Lower leg skin (tissue), 4 donors: Measurements from ENCODE around the gene PRCD. TPM values are rescaled to one million over a fixed set of nuclear protein-coding genes. Genes with fewer than 3 reads are reported as not detected.

Experiments
- DNase-seq, 2 donors: peaks; one replicate each; pipeline ENCODE4 v3.0.0-alpha.2; 2019; ENCODE audit warnings: low spot score in 2 of 2
- H3K4me3 ChIP-seq: fragments of 200-600 bp; sonication (generic); 2 replicates; pipeline ENCODE4 v1.5.1; 2017; ENCODE audit warnings: mild to moderate bottlenecking, low read depth; ENCODE audit not compliant: poor library complexity, severe bottlenecking
- POLR2A ChIP-seq, 2 donors: fragments of 450-650 bp; IDR thresholded peaks; one replicate each; pipeline ENCODE4 v1.6.1; 2016 to 2017; ENCODE audit warnings: antibody characterized with exemption in 2 of 2, mild to moderate bottlenecking in 1 of 2, moderate library complexity in 1 of 2
- WGBS, 2 donors: methylation state at CpG; one replicate each; pipeline ENCODE4 v1.1.5; 2018; 5-methylcytosine and 5-hydroxymethylcytosine counted together
- intact Hi-C: fragments of 100-400 bp; cut with DNase I; formaldehyde crosslinking; loops from one replicate; pipeline ENCODE4 v1.15.0; 2023; ENCODE audit warnings: low total_unique reads
- total RNA-seq, 4 donors: library from RNA; depleted of rRNA; stranded (reverse); fragments of >200 nt; gene quantifications; one replicate each; pipeline ENCODE4 v1.1.0, GENCODE V29; 2016
- TF ChIP-seq, protein P1 (sequence below), 3 donors: fragments of 450-650 bp; IDR thresholded peaks; one replicate each; pipeline ENCODE4 v1.5.1; 2016; ENCODE audit warnings: antibody characterized with exemption in 3 of 3, mild to moderate bottlenecking in 3 of 3, moderate library complexity in 2 of 3

PRCD gene
- total RNA-seq, 4 donors from 2014 or later, result 0.42 to 7.5 (median 4.0) TPM

DNA sequence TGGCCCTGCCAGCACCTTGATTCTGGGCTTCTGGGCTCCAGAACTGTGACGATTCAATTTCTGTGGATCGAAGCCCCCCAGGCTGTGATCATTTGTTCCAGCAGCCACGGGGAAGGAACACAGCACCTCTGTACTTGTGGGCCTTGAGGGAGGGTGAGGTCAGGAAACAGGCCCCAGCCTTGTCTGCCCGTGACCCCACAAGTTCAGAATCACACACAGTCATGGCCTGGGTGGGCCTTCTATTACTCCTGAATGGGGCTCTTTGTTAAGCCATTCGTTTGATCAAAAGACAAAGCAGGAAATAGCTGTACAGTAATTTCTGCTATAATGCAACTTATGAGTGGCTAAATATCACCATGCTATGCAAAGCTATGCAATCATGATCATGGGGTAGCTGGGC is 35.7 kb downstream of the PRCD start:
- intact Hi-C loops, result no loop called here

DNA sequence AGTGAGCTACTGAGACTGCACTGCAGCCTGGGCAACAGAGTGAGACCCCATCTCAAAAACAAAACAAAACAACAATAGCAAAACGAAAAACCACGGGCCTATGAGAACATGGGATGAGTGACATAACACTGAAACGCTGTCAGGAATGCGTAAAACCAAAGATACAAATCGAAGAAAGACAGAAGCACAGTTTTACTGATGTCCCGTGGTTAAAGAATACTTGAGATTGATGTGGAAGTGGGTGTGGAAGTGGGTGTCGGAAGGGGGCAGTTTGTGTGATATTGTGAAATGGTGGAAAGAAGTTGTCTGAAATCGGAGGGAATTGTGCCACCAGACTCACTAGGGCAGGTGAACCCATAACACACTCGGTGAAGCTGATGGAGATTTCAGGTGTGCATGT is 36.3 kb downstream of the PRCD start:
- no peak overlapping the region for H3K4me3 ChIP-seq
- 83 to 89% methylated on average over 9 of the region's 9 CpGs for WGBS, 2 donors
- no peak for TF ChIP-seq POLR2A (IDR thresholded peaks at IDR 0.05)
- TF ChIP-seq, protein P1, sequence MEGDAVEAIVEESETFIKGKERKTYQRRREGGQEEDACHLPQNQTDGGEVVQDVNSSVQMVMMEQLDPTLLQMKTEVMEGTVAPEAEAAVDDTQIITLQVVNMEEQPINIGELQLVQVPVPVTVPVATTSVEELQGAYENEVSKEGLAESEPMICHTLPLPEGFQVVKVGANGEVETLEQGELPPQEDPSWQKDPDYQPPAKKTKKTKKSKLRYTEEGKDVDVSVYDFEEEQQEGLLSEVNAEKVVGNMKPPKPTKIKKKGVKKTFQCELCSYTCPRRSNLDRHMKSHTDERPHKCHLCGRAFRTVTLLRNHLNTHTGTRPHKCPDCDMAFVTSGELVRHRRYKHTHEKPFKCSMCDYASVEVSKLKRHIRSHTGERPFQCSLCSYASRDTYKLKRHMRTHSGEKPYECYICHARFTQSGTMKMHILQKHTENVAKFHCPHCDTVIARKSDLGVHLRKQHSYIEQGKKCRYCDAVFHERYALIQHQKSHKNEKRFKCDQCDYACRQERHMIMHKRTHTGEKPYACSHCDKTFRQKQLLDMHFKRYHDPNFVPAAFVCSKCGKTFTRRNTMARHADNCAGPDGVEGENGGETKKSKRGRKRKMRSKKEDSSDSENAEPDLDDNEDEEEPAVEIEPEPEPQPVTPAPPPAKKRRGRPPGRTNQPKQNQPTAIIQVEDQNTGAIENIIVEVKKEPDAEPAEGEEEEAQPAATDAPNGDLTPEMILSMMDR (IDR thresholded peaks at IDR 0.05), result no peak
- no peak for DNase-seq
- intact Hi-C loops, result no loop called here

More for the DNA sequence above, 35.7 kb downstream of the PRCD start:
- DNase-seq, result no peak
- WGBS, 2 donors, result 63 to 76% methylated on average over 5 of the region's 5 CpGs
- TF ChIP-seq POLR2A (IDR thresholded peaks at IDR 0.05), result no peak
- TF ChIP-seq, protein P1 (IDR thresholded peaks at IDR 0.05), result no peak
- H3K4me3 ChIP-seq, result no peak overlapping the region

DNA sequence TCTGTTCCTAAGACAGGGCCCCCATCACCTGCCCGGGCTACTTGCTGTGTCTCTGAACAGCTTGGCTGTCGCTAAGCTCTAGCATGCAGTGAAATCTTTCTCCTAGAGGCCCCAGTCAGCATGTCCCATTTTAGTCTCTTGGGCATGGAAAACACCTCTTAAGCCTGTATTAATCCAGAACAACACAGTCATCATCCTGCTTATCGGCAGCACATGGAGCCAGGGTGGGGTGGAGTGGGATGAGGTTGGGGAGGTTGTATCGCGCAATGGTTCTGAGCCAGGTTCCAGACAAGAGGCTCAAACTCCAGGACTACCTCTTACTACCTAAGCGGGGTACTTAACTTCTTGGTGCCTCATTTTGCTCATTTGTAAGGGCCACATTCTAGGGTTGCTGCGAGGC is 38.0 kb downstream of the PRCD start:
- WGBS, 2 donors, result 83 to 87% methylated on average over 7 of the region's 7 CpGs
- TF ChIP-seq, protein P1 (IDR thresholded peaks at IDR 0.05), result no peak
- no peak overlapping the region for H3K4me3 ChIP-seq
- DNase-seq, result no peak
- intact Hi-C loops, result no loop called here

DNA sequence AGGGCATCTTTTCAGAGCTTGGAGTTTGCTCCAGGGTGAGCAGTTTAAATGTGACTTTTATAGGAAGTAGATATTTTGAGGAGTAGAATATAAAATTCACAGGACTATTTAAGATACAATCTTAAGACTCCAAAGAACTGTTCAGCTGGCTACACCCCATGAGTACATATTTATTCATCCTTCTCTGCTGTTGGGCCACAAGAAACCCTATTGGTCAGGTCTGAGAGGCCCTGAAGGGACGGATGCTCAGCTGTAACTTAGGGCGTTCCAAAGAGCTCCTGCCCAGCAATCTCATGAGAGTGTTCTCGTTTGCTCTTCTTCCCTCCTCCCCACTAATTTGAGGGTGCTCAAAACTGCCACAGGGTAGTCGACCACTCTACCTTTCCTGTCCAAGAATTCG is 38.5 kb downstream of the PRCD start:
- intact Hi-C loops, result no loop called here
- 67 to 71% methylated on average over 5 of the region's 5 CpGs for WGBS, 2 donors
- no peak overlapping the region for H3K4me3 ChIP-seq
- no peak for TF ChIP-seq POLR2A (IDR thresholded peaks at IDR 0.05)
- TF ChIP-seq, protein P1 (IDR thresholded peaks at IDR 0.05), result no peak
- no peak for DNase-seq

DNA sequence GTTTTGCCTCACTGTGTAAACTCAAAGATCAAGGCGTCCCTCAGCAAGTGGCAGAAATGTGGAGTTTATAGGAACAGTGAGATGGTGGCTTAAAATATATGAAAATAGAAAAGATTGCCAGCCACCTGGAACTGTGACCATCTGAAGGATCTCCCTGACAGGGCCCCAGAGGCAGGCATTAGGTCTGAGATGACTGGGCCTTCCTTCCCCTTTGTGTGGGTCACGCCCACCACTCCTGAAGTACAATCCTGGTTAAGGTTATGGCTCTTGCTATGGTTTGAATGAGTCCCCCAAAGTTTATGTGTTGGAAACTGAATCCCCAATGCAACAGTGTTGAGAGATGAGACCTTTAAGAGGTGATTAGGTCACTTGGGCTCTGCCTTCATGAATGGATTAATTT is 39.4 kb downstream of the PRCD start:
- WGBS, 2 donors, result 93 to 95% methylated on average over 2 of the region's 2 CpGs
- intact Hi-C loops, result no loop called here
- DNase-seq, result no peak
- H3K4me3 ChIP-seq, result no peak overlapping the region
- TF ChIP-seq, protein P1 (IDR thresholded peaks at IDR 0.05), result no peak
- no peak for TF ChIP-seq POLR2A (IDR thresholded peaks at IDR 0.05)

DNA sequence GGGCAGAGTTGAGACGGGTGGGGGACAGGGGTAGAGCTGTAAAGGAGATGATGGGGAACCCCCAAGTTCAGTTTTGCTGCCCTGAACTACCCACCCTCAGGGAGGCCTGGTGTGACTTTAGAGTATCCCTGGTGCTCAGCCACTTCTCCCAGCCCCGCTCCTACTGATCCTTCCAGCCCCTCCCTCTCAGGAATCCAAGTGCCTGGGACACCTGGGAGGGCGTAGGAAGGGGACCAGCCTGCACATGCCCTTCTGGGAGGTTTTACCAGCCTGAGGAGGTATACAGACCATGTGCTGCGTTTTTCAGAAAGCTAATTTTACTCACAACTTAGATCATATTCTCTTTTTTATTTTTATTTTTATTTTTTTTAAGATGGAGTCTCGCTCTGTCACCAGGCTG is 41.7 kb downstream of the PRCD start:
- intact Hi-C loops, result no loop called here
- H3K4me3 ChIP-seq, result no peak overlapping the region
- WGBS, 2 donors, result 45 to 74% methylated on average over 5 of the region's 5 CpGs
- TF ChIP-seq, protein P1 (IDR thresholded peaks at IDR 0.05), result no peak
- no peak for TF ChIP-seq POLR2A (IDR thresholded peaks at IDR 0.05)
- DNase-seq, result no peak
